CMK (cell line): ENCODE measurements around the gene KRABD2.
"Not testable (repeated sequence)": the region's sequence is repeated elsewhere in the genome, so short reads cannot be mapped to it uniquely, and the experiment has no call there.

Experiments used
- DNase-seq: peaks from one replicate; pipeline ENCODE4 v3.0.0-alpha.2; 2010; ENCODE audit warnings: low read depth

Gene KRABD2

GRCh38 chr17:8360751-8361150 lies 15.8 kb downstream of the KRABD2 start:
- no peak for DNase-seq

DNA sequence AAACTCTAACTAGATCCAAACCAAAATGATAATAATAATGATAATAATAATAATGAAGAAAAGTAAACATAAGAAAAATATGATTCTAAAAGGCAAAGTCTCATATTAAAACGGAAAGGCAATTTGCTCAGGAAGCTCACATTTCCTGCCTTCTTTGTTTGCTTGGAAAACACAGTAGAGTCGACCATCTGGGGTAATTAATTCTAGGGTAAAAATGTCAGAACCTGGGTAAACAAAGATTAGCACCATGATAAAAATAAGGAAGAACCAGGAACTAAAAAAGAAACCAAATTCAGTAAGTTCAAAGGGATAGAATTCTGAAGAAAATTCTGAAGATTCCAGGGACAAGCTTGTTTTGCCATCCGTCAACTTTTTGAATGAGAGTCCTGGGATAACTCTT lies 16.2 kb downstream of the KRABD2 start:
- DNase-seq: no peak

GRCh38 chr17:8359769-8360168 lies 16.7 kb downstream of the KRABD2 start:
- DNase-seq: no peak

DNA sequence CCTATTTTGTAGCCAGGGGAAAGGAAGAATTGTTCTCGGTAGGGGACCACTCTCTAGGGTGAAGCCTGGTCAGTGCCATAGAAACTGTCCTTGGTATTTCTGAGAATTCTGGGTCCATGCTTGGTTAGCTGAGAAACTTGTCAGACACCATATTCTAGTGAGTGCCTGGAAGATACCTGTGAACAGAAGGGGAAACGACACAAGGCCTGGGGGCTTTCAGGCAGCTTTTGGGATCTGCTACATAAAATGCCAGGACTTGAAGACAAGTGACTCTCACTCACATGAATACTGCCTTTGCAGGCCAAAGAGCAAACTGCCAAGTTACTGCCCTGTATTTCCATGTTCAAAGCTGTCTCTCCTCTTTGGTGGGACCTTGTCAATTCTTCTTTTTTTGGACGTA lies 18.6 kb downstream of the KRABD2 start:
- DNase-seq: no peak

DNA sequence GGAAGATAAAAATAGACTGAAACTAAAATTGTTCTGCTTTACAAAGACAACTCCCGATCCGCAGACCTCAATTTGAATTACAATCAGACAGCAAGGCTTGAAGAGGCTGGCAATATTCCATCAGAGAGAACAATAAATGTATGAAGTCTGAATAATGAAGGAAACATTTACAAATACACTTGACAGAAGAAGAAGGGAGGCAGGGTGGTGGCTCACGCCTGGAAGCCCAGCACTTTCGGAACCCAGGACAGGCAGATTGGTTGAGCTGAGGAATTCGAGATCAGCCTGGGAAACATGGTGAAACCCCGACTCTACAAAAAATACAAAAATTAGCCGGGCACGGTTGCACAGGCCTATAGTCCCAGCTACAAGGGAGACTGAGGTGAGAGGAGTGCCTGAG lies 22.3 kb downstream of the KRABD2 start:
- DNase-seq: no peak

DNA sequence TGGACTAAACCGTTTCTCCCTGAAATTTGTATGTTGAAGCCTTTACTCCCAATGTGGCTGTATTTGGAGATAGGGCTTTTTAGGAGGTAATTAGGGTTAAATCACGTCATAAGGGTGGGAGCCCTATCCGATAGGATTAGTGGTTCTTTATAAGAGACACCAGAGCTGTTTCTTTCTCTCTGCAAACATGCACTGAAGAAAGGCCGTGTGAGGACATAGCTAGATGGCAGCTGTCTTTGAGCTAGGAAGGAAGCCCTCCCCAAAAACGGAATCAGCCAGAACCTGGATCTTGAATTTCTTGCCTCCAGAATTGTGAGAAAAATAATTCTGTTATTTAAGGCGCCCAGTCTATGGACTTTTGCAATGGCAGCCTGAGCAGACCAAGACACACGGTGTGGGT lies 22.8 kb downstream of the KRABD2 start:
- no peak for DNase-seq

DNA sequence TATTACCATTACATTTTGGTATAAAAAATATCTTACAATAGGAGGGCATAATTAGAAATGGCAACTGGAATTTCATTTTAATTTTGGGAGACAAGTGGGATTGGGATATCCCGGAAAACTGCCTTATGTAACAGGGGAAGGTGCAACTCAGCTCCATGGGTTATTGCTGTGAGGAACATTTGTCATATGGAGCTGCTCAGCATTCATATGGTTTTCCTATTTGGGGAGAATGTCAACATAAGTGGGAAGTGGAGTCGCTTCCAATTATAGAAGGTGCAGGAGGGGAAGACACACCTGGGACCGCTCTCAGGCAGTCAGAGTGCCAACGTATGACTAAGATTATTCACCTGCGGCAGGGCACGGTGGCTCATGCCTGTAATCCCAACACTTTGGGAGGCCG lies 26.2 kb downstream of the KRABD2 start:
- DNase-seq: no peak

- not testable (repeated sequence) for DNase-seq
Observed at GRCh38 chr17:8347001-8347400, 29.5 kb downstream of the KRABD2 start.

DNA sequence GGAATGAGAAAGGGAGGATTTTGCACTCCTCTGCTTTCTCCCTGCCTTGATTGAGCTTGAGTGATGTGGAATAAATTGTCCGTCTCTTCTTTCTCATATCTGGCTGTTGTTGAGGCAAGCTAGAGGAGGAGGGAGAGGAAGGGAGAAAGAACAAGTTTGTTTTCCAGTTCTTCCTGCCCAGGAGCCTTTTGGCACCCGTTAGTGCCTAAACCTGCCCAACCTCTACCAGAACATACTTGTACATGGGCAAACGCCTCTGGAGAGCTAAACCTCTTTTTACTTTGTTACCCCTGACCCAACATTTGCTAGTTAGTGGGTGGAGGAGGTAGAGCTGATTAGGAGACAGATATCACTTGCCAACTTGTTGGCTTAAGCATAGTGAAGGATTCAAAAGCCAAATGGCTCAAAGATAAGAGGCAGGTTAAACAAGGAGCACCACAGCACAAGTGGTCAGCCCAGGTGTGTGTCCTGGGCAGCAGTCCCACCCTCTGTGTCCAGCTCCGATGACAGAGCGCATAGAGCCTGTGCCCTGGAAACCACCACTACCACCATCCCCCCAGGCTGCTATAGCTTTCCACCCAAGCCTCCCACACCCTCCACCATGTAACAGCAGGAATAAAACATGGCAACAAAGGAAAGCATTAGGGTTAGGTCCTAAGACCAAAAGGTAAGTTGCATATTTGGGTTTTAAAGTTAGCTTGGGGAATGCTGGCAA lies 30.4 kb downstream of the KRABD2 start:
- no peak for DNase-seq

GRCh38 chr17:8345052-8345690 lies 31.3 kb downstream of the KRABD2 start:
- DNase-seq: no peak

- no peak for DNase-seq
Observed at GRCh38 chr17:8341456-8341855, 35.0 kb downstream of the KRABD2 start.

DNA sequence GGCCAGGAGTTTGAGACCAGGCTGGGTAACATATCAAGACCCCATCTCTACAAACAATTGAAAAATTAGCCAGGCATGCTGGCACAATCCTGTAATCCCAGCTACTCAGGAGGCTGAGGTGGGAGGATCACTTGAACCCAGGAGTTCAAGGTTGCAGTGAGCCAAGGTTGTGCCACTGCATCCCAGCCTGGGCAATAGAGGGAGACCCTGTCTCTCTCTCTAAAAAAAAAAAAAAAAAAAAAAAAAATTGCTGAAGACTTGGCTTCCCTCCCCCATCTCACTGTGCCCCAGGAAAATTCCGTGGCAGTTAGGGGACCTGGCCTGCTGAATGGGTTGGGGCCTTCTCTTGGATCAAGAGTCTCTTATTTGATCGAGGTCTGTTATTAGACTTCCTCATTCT lies 37.0 kb downstream of the KRABD2 start, which contains the start of gene ODF4:
TSS of gene ODF4 (plus strand) at position 301 of the 400 bp plus-strand sequence. CDS start 212 bp downstream, outside the sequence.
- DNase-seq: no peak

- DNase-seq: no peak
Observed at GRCh38 chr17:8338753-8339140, 37.8 kb downstream of the KRABD2 start.

- DNase-seq: no peak
Observed at GRCh38 chr17:8337802-8338752, 38.4 kb downstream of the KRABD2 start.

- DNase-seq: no peak
Observed at GRCh38 chr17:8333281-8333680, 43.2 kb downstream of the KRABD2 start.

- DNase-seq: no peak
Observed at GRCh38 chr17:8332688-8333087, 43.8 kb downstream of the KRABD2 start.

DNA sequence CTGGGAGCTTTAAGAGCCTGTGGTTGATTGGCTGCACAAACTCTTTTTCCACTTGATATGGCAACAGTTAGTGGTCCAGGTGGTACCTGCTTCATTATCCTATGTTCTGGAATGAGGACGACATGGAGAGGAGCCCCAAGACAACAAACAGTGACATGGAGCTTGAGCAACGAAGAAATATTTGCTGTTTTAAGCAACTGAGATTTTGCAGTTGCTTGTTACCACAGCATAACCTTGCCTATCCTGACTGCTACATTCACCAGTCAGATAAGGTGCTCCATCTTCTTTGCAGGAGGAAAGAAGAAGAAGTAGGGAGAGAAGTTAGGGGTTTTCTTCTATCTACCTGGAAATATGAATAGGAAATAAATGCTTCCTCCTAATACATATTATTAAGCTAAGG lies 44.4 kb downstream of the KRABD2 start:
- DNase-seq: no peak

- no peak for DNase-seq
Observed at GRCh38 chr17:8327303-8327649, 49.2 kb downstream of the KRABD2 start.
